GM18868 (cell line): ENCODE results near the gene PLD4.

Experiments
- ATAC-seq: cut with Tn5 transposase; IDR thresholded peaks from one replicate; pipeline ENCODE4 v1.9.1; 2021; ENCODE audit warnings: mild to moderate bottlenecking, moderate library complexity; ENCODE audit not compliant: unreplicated experiment

PLD4 gene

DNA sequence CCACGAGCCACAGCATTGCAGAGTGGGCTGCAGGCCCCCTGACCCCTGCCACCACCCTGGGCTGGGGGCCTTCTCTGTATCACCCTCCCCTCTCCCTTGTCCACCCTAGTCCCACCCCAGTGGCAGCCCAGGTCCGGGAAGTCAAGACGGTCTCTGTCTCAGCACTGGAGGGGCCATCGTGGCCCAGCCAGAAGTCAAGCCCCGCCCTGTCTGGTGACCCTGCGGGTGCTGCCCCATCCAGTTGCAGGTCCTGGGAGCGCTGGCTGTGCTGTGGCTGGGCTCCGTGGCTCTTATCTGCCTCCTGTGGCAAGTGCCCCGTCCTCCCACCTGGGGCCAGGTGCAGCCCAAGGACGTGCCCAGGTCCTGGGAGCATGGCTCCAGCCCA lies 2.7 kb downstream of the PLD4 start:
- ATAC-seq: no peak

GRCh38 chr14:104927901-104928300 lies 3.2 kb downstream of the PLD4 start:
- no peak for ATAC-seq

- ATAC-seq: no peak
These were observed 3.9 kb downstream of the PLD4 start for GRCh38 chr14:104928391-104929133.

DNA sequence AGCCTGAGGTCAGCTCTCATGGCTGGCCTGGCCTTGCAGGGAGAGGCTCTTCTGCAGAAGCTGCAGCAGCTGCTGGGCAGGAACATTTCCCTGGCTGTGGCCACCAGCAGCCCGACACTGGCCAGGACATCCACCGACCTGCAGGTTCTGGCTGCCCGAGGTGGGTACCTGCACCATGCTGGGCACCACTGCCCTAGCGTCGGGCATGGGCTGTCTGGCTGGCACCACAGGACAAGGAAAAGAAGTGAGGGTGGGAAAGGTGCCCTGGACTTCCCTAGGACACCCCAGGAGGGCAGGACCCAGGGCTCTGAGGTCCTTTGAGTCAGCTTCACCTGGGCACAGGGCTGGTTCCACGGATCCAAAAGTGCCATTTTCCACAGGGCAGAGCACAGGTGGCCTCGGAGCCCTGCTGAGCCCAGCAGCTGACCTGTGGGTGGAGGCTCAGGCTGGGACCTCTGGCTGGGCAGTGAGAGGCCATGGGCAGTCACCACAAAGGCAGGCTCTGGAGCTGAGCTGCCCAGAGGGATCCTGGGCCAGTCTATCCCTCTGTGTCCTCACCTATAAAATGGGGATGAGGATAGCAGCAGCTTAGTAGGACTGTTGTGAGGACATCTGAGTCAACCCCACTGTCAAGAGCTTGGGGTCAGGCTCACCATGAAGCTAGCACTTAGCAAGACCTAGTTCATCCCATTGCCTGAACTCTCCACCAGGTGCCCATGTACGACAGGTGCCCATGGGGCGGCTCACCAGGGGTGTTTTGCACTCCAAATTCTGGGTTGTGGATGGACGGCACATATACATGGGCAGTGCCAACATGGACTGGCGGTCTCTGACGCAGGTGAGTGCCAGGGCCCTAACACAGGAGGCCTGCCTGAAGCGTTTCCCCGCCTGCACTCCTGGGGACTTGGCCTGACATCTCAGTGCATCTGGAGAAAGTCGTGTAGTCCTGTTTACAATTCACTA lies 4.9 kb downstream of the PLD4 start:
- ATAC-seq: no peak

DNA sequence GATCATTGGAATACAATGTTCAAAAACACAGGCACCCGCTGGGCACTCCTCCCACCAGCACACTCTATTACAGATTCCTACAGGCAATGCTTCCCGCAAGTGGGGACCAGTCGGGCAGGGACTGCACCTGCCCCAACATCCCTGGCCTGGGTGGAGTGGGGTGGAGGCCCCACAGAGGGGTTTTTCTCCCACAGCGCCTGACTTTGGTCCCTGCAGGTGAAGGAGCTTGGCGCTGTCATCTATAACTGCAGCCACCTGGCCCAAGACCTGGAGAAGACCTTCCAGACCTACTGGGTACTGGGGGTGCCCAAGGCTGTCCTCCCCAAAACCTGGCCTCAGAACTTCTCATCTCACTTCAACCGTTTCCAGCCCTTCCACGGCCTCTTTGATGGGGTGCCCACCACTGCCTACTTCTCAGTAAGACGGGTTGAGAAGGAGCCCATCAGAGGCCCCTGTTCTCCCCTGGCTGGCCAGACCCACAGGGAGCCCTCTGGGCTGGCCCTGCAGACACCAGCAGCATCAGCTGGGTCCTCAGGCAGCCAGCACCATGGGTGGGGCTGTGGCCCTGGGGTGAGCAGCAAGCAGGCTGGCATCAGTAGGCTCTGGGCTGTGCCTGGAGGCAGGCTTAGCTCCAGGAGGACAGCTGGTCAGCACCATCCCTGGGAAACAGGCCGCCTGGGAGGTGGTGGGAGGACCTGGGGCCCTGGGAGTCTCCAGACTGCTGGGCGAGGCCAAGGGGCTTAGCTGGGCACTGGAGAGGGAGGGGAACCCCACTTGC lies 6.0 kb downstream of the PLD4 start:
- ATAC-seq: no peak

DNA sequence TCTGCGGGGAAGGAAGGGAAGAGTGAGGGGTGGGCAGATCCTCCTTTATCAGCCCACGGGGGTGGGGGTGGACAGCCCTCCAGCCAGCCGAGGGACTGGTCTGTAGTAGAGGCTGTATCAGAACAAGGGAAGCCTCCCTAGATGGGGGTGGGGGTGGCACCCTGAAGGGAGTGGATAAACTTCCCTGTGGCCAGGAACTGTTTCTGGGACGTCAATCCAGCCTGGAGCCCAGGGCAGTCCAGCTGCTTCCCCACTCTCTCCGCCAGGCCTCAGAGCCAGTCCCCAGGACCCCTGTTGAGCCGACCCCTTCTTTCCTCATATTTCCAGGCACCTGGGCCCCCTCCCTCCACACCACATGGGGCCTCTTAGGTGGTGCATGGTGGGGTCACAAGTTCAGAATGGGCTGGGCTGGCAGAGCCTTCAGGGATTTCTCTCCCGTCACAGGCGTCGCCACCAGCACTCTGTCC lies 6.7 kb downstream of the PLD4 start:
- no peak for ATAC-seq

- no peak for ATAC-seq
These were observed 7.3 kb downstream of the PLD4 start for GRCh38 chr14:104931771-104932675.

- no peak for ATAC-seq
These were observed 8.3 kb downstream of the PLD4 start for GRCh38 chr14:104932676-104933631.

GRCh38 chr14:104933746-104934733 lies 9.4 kb downstream of the PLD4 start:
- no peak for ATAC-seq

GRCh38 chr14:104935026-104935650 lies 10.5 kb downstream of the PLD4 start:
- ATAC-seq: no peak

DNA sequence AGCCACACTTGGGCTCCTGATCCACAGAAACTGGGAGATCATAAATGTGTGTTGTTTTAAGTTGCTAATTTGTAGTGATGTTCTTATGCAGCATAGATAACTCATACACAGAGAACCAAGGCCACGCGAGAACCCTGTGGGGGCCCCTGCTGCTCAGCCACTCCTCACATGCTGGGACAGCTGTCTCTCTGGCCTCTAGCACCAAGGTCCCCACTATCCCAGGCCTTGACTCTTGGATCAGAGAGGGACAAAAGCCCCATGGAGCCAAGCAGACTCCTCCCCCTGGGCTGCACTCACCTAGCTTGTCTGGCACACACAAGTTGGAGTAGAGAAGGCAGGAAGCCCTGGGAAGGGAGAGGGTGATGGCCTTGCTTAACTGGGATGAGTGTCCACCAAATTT lies 11.3 kb downstream of the PLD4 start:
- no peak for ATAC-seq

- no peak for ATAC-seq
These were observed 11.9 kb downstream of the PLD4 start for GRCh38 chr14:104936361-104937155.

GRCh38 chr14:104937161-104937560 lies 12.5 kb downstream of the PLD4 start:
- ATAC-seq: no peak

DNA sequence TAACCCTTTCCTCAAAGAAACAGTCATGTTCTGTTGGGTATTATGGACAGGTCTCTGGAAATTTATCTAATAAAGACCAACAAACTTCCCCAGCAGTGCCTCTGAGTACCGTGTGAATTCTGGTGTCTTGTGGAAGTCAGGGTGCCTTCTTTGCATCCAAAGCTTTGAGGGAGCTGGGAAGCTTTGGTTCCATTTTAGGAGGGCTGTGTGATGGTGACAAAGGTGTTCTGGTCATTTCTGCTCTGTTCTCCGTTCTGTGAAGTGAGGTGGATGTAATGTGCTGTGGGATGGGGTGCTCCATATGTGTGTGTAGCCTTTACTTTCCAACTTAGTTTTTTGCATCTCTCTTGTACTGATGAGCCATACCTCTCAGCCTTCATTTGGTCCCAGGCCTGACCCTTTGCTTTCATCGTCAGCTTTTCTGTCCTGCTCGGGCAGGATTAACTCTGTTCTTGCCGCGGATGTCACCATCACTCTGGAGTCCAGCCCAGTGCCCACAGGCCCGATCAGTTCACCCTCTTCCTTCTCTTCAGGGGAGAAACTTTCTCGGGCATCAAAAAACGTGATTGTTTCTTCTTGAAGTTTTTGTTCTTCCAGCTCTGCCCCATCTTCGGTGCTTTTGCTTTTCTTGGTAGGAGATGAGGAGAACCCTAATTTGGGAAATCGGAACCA lies 13.2 kb downstream of the PLD4 start:
- no peak for ATAC-seq

- ATAC-seq: no peak
These were observed 13.8 kb downstream of the PLD4 start for GRCh38 chr14:104938436-104938835.

DNA sequence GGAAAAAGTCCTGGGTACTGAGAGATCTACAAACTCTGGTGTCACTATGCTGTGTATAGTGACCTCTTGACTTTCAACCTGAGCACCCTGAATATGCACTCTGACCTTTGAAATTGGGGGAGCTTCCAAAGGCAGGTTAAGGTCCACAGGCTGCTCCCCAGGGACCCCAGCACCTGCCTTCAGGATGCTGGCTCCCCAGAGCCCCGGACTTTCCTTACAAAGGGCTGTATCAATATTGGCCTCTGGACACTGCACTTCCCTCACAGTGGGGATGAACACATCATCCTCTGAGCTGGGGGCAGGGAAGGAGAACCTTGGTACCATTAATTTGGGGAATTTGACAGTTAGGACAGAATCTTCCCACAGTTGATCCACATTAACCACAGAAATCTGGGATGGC lies 14.3 kb downstream of the PLD4 start:
- ATAC-seq: no peak
